D341Med (cell line): ENCODE data around the gene MTHFD1.

ENCODE experiments used
- DNase-seq: peaks from one replicate; pipeline ENCODE4 v3.0.0; 2012; ENCODE audit warnings: low spot score

The MTHFD1 gene

GRCh38 chr14:64495252-64495651 lies 107.1 kb downstream of the MTHFD1 start:
- DNase-seq: no peak

DNA sequence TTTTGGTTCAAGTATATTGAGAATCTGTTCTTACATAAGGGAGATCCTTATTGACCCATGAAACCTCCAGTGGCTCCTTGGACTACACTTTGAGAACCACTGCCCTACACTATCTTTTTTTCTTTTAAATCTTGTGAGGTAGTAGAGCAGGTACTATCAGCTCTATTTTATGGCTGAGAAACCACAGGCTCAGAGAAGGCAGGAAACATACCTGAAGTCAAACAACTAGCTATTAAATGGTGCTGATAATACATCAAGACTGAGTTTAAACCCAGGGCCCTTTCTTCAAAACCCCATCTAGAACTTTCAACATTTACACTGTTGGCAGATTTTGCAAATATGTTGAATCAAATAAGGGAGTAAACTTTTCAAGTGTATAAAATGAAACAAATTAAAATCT lies 108.6 kb downstream of the MTHFD1 start:
- no peak for DNase-seq

DNA sequence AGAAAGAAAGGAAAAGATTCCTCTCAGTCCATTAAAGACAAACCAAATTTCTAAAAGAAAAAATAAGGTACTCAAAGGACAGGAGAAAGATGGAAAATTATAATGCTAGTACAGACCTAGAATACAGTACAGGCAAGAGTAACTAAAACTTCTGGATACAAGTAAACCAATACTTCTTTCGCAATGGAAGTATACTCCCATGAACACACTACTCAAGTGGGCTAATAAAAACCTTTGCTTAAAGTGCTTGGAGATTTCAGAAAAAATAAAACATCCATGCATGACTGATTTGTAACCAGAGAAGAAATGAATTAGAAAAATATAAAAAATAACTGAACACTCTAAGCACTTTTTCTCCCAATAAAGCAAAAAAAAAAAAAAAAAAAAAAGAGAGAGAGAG lies 111.9 kb downstream of the MTHFD1 start:
- DNase-seq: no peak

DNA sequence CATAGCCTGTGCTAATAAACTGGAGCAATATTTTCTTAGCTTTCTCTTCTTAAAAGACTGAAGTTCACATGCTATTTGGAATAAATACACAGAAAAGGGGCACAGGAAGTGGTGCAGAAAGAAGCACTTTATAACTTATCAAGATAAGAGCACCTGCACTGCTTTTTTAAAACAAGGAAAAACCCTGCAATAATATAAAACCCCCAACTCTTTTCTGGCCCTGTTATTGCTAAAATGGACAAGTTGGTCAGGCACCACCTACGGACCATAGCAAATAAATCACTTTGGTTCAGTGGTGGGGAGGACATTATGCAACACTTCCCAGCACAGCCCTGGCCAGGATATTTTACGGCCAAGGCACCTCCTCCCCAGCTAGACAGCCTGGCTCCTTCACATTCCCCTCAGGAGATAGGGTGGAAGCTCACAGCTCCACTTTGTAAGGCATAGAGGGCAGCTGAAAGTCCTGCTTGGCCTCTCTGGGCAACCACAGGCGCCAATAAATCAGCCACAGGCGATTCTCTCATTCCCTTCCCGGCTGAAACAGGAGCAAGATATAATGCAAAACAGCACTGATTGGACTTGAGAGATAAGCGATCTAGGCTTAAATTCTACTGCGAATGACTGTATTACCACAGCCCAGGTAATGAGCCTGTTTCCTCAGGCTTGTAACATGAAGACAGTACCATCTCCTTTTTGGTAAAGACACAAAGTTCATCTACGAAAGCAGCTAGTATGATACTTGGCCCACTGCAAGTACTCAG lies 113.4 kb downstream of the MTHFD1 start:
- DNase-seq: no peak

GRCh38 chr14:64502456-64502855 lies 114.3 kb downstream of the MTHFD1 start:
- DNase-seq: no peak

- no peak for DNase-seq
Measured at GRCh38 chr14:64502887-64503433, 114.8 kb downstream of the MTHFD1 start.

GRCh38 chr14:64503434-64504309 lies 115.5 kb downstream of the MTHFD1 start, which contains the start of gene ZBTB25:
Gene ZBTB25, minus strand, starts transcription at chr14:64503838. Its CDS starts 13,305 bp downstream, at chr14:64490533.
- peak; percentile 93 for DNase-seq

GRCh38 chr14:64504310-64504896 lies 116.2 kb downstream of the MTHFD1 start, which contains the start of gene ZBTB1:
Gene ZBTB1, plus strand, starts transcription at chr14:64504770. Its CDS starts 16,735 bp downstream, at chr14:64521505.
- DNase-seq: peak; percentile 83

DNA sequence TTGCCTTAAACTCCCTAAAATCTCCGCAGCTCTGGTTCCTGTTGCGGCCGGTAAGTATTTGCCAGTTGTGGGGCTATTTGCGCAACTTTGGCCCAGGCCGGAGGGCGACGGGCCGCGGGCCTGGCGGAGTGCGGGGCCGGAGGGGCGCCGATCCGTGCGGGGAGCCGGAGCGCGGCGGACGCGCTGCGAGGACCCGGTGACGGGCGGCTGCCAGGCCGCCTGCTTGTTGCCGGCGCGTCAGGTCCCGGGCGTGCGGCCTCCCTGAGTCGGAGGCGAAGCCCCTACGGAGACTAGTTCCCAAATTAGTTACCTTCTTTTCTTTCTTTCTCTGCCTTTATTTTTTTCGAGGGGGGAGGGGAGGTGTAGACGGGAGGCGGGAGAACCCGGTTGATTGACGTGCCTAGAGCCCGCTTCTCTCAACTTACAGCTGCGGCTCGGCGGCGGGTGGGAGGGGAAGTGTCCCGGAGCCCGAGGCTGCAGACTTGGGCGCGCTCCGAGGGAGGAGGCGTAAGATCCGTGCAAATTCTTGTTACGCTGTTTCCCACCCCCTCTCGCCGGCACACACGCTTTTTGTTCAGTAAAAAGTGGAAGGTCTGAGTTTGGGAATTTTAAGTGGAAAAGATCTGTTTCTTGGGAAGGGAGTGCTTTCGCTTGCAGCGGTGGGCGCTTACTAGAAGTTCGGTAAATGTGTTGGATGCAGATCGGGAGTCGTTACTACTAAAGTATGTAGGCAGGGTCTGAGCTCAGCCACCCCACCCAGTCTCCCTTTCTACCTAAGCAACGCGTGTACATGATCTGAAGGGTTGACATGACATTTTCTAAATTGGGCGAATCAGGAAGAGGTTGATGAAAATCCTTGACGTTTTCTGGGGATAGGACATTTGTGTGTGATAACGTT lies 117.0 kb downstream of the MTHFD1 start:
- peak; percentile 86 for DNase-seq

DNA sequence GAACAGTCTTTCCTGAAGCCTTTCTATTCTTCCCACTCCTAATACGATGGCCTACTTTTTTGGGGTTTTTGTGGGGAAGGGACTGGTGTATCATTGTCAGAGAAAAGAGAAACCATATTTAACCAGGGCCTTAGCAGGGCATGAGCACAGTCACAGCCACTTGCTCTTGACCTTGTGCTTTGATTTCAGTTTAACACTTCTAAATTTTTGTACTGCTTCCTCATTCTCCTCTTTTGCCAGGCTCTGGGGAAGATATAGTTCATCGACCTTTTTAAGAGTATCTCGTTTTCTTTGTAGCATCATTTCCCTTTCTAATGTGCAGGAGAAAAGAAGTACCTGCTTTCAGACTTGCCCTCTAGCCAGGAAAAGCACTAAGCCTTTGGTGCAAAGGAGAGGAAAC lies 118.6 kb downstream of the MTHFD1 start:
- DNase-seq: no peak

DNA sequence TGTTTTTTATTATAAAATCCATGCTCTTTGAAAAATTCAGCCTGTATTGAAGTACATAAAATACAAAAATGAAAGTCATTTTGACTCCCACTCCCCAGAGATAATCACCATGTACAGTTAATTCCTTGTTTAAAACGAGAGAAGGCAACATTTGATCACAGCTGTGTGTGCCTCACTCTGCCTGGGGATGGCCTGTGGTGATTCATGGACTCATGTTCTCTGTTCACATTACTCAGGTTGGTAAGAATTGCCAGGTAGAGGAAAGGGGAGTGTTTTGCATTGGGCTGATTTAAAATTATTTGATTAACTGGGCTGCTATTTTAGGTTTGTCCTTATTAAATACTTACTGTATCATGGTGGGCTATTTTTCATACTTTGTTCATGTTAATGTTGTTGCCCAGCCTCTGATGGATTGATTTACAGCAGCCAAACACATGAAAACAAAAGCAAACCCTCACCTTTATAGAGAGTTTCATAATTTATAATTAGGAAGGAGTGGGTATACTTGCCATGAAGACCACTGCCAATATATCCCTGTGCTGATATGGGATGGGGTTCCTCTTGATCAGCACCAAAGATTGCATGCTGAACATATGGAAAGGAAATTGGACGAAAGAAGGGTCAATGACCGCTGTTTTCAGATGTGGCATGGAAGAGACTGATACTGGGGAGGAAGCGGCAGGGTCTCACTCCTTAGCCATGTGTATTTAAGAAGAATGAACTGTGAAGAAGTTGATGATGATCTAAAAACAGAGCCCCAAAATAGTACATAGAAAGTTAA lies 119.4 kb downstream of the MTHFD1 start:
- no peak for DNase-seq

- no peak for DNase-seq
Measured at GRCh38 chr14:64508215-64508776, 120.1 kb downstream of the MTHFD1 start.

DNA sequence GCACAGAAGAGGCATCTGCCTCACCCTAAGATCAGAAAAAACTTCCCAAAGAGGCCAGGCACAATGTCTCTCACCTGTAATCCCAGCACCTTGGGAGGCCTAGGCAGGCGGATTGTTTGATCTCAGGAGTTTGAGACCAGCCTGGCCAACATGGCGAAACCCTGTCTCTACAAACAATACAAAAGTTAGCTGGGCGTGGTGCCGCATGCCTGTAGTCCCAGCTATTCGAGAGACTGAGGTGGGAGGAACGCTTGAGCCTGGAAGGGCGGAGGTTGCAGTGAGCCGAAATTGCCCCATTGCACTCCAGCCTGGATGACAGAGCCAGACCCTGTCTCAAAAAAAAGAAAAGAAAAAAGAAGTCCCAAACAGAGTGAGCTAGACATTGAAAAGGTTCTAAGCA lies 120.9 kb downstream of the MTHFD1 start:
- DNase-seq: no peak
